Peyer's patch (tissue), 4 donors: ENCODE data around the gene TMEM101. TPM values are rescaled to one million over a fixed set of nuclear protein-coding genes. Genes with fewer than 3 reads are reported as not detected.
"Not testable (repeated sequence)": the region's sequence is repeated elsewhere in the genome, so short reads cannot be mapped to it uniquely, and the experiment has no call there.

Experiments
- DNase-seq, 3 donors: peaks; one replicate each; pipeline ENCODE4 v3.0.0-alpha.2; 2017 to 2019
- H3K27ac ChIP-seq, 4 donors: fragments of 200-600 bp; sonication (generic); one replicate each; pipeline ENCODE4 v1.5.1; 2016 to 2019
- H3K27me3 ChIP-seq, 2 donors: fragments of 200-600 bp; sonication (generic); one replicate each; pipeline ENCODE4 v1.5.1; 2019
- H3K36me3 ChIP-seq, 3 donors: fragments of 200-600 bp; sonication (generic); one replicate each; pipeline ENCODE4 v1.5.1; 2016 to 2019
- H3K4me1 ChIP-seq, 4 donors: fragments of 200-600 bp; sonication (generic); one replicate each; pipeline ENCODE4 v1.5.1; 2016 to 2019
- H3K4me3 ChIP-seq, 4 donors: fragments of 200-600 bp; sonication (generic); 1 replicate in 3 of 4; 2 replicates in 1 of 4; pipeline ENCODE4 v1.5.1; 2016 to 2019; ENCODE audit warnings: mild to moderate bottlenecking in 1 of 4
- H3K9me3 ChIP-seq, 4 donors: fragments of 200-600 bp; sonication (generic); one replicate each; pipeline ENCODE4 v1.5.1; 2016 to 2019; ENCODE audit warnings: mild to moderate bottlenecking in 1 of 4
- CTCF ChIP-seq, 6 experiments: fragments of 450-650 bp in 4 of 6; fragments of 200-600 bp in 2 of 6; sonication (generic) in 1 of 6; IDR thresholded peaks; one replicate each; pipeline ENCODE4 v1.5.1; 2017 to 2019; ENCODE audit warnings: antibody characterized with exemption in 6 of 6, mild to moderate bottlenecking in 3 of 6, moderate library complexity in 1 of 6
- POLR2A ChIP-seq, 2 donors: fragments of 450-650 bp; IDR thresholded peaks; one replicate each; pipeline ENCODE4 v1.5.1; 2017; ENCODE audit warnings: antibody characterized with exemption in 2 of 2, mild to moderate bottlenecking in 2 of 2, moderate library complexity in 2 of 2
- total RNA-seq, 4 donors: library from RNA; depleted of rRNA; stranded (reverse); fragments of >200 nt; gene quantifications; one replicate each; pipeline ENCODE4 v1.1.0, GENCODE V29; 2016

Gene TMEM101
- total RNA-seq, 4 donors from 2014 or later, result 8.3 to 20.9 (median 17.5) TPM

GRCh38 chr17:43974382-43975266 is 40.1 kb downstream of the TMEM101 start:
- no peak for DNase-seq
- no peak overlapping the region for H3K4me3 ChIP-seq
- no peaks in the 10 kb centered on the region for H3K36me3 ChIP-seq
- H3K4me1 ChIP-seq, result no peaks in the 10 kb centered on the region
- H3K27ac ChIP-seq, result no peak overlapping the region
- no peak for TF ChIP-seq POLR2A (IDR thresholded peaks at IDR 0.05)
- no peak for TF ChIP-seq CTCF (IDR thresholded peaks at IDR 0.05)
- no peaks in the 10 kb centered on the region for H3K27me3 ChIP-seq
- H3K9me3 ChIP-seq, result no peaks in the 10 kb centered on the region

DNA sequence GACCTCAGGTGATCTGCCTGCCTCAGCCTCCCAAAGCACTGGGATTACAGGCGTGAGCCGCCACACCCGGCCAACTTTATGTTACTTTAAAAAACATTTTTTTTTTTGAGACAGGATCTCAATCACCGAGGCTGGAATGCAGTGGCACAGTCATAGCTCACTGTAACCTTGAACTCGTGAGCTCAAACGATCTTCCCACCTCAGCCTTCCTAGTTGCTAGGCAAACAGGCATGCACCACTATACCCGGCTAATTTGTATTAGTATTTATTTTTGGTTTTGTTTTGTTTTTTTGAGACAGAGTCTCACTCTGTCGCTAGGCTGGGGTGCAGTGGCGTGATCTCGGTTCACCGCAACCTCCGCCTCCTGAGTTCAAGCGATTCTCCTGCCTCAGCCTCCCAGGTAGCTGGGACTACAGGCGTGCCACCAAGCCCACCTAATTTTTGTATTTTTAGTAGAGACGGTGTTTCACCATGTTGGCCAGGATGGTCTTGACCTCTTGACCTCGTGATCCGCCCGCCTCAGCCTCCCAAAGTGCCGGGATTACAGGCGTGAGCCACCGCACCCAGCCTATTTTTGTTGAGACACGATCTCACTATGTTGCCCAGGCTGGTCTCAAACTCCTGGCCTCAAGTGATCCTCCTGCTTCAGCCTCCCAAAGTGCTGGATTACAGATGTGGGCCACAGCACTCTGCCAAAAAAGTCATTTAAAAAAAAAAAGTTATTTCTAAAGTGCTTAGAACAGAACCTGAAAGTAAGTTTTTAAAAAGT is 42.1 kb downstream of the TMEM101 start:
- not testable (repeated sequence) for H3K27ac ChIP-seq, H3K36me3 ChIP-seq, H3K27me3 ChIP-seq, H3K9me3 ChIP-seq, DNase-seq, H3K4me3 ChIP-seq, H3K4me1 ChIP-seq

DNA sequence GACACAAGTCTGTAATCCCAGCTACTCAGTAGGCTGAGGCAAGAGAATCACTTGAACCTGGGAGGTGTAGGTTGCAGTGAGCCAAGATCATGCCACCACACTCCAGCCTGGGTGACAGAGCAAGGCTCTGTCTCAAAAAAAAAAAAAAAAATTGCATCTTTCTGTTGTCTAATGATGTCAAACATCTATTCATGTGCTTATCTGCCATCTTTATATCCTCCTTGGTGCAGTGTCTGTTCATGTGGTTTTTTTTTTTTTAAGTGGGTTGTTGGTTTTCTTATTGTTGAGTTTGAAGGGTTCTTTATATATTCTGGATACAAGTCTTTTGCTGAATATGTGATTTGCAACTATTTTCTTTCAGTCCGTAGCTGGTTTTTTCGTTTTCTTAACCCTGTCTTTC is 43.3 kb downstream of the TMEM101 start:
- not testable (repeated sequence) for DNase-seq

DNA sequence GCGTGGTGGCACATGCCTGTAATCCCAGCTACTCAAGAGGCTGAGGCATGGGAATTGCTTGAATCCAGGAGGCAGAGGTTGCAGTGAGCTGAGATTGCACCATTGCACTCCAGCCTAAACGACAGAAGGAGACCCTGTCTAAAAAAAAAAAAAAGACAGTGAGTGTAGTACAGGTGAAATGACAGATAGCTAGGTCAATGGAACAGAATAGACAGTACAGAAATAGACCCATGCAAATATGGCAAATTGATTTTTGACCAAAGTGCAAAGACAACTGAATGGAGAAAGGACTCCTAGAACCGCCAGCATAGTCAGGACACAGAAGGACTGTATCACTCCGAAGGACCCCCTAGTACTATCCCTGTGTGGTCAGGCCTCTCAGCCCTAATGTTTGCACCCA is 44.4 kb downstream of the TMEM101 start:
- Histone ChIP-seq H3K4me1 (no peaks in the 10 kb centered on the region), H3K4me3 (no peak overlapping the region), H3K9me3 (no peaks in the 10 kb centered on the region), H3K27me3 (no peaks in the 10 kb centered on the region), H3K27ac (no peak overlapping the region), H3K36me3 (no peaks in the 10 kb centered on the region)
- no peak for TF ChIP-seq POLR2A (IDR thresholded peaks at IDR 0.05)
- no peak for DNase-seq

More for the DNA sequence above, 43.3 kb downstream of the TMEM101 start:
- not testable (repeated sequence) for H3K4me1 ChIP-seq, H3K9me3 ChIP-seq, H3K27ac ChIP-seq, H3K36me3 ChIP-seq, H3K4me3 ChIP-seq, H3K27me3 ChIP-seq

GRCh38 chr17:43967251-43967875 is 47.4 kb downstream of the TMEM101 start:
- Histone ChIP-seq H3K27ac (no peak overlapping the region), H3K27me3 (no peaks in the 10 kb centered on the region), H3K36me3 (no peaks in the 10 kb centered on the region), H3K4me3 (no peak overlapping the region), H3K4me1 (no peaks in the 10 kb centered on the region), H3K9me3 (no peaks in the 10 kb centered on the region)
- no peak for DNase-seq
- no peak for TF ChIP-seq CTCF (IDR thresholded peaks at IDR 0.05)
- TF ChIP-seq POLR2A (IDR thresholded peaks at IDR 0.05), result no peak

DNA sequence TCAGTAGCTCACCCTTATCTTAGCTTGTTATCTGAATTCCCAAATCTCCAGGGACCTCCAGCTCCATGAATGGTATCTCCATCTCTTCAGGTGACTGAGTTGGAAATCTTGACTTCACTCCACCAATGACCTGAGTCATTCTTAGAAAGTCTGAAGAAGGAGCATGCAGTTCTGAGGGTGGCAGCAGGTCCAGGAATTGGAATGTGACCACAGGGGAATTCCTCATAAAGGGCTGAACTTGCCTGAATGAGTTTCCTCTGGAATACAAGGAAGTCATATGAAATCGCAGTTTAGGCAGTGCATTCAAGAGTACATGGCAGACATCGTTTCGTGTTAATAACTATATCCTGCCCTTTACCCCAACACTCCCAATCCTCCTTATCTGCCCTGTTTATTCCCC is 48.5 kb downstream of the TMEM101 start:
- H3K4me3 ChIP-seq, result no peak overlapping the region
- no peak overlapping the region for H3K27ac ChIP-seq
- no peak for DNase-seq
- TF ChIP-seq CTCF (IDR thresholded peaks at IDR 0.05) (no peak), POLR2A (IDR thresholded peaks at IDR 0.05) (no peak)
- H3K9me3 ChIP-seq, result no peaks in the 10 kb centered on the region
- no peaks in the 10 kb centered on the region for H3K27me3 ChIP-seq
- no peaks in the 10 kb centered on the region for H3K36me3 ChIP-seq
- no peaks in the 10 kb centered on the region for H3K4me1 ChIP-seq

GRCh38 chr17:43962479-43962878 is 52.3 kb downstream of the TMEM101 start:
- no peak for DNase-seq
- no peak overlapping the region for H3K4me3 ChIP-seq
- TF ChIP-seq POLR2A (IDR thresholded peaks at IDR 0.05), result no peak
- TF ChIP-seq CTCF (IDR thresholded peaks at IDR 0.05), result no peak
- H3K36me3 ChIP-seq, result no peaks in the 10 kb centered on the region
- no peaks in the 10 kb centered on the region for H3K9me3 ChIP-seq
- no peaks in the 10 kb centered on the region for H3K27me3 ChIP-seq
- H3K4me1 ChIP-seq, result no peaks in the 10 kb centered on the region
- no peak overlapping the region for H3K27ac ChIP-seq
